Astrocyte of the cerebellum (primary cell): ENCODE results near the gene LRIG3.

Experiments
- DNase-seq: peaks from one replicate; pipeline ENCODE4 v3.0.0-alpha.2; 2011; ENCODE audit warnings: low read depth
- H3K4me3 ChIP-seq: 2 replicates; pipeline ENCODE4 v1.5.1; 2011; ENCODE audit warnings: mild to moderate bottlenecking, low read depth, low read length, moderate library complexity
- in situ Hi-C: cut with HindIII; loops from 2 replicates; pipeline ENCODE4 v1.10.0; 2017; ENCODE audit warnings: low sequenced_read_pairs
- TF ChIP-seq, protein P1 (sequence below): IDR thresholded peaks from 2 replicates; pipeline ENCODE4 v1.5.1; 2012; ENCODE audit warnings: low read length, low read depth, moderate library complexity, mild to moderate bottlenecking; ENCODE audit errors: missing control alignments

Gene LRIG3

DNA sequence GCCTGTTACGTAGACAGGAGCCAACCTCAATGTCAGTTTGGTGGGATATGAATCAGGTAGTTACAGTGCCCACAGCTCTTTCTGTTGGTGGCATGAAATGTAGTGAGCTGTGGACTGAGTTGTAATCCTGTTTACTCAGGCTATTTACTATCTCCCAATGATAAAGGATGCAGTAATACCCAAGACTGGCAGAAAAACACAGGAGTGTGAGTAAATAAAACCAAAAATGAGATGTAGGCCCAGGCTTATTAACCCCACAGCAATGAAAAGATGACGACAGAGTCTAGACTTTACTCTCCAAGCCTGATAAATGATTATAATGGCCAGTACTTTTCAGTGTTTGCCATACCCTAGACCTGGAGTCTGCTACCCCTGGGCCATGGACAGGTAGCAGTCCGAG, 22.8 kb upstream of the LRIG3 start:
- in situ Hi-C loops, result no loop called here

DNA sequence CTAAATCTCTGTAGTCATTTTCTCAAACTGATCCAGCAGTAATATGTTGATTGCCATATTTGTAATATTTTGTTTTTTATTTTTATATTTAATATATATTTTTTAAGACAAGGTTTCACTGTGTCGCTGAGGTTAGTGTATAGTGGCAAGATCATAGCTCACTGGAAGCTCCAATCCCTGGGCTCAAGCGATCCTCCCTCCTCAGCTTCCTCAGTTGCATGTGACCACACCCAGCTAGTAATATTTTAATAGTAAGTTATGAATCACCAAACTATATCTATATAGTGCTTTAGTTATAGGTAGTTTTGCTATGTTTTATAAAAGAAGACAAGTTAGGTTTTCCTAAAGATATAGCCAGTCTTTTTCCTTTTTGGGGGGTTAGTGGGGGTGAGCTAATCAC, 22.0 kb upstream of the LRIG3 start:
- TF ChIP-seq, protein P1, sequence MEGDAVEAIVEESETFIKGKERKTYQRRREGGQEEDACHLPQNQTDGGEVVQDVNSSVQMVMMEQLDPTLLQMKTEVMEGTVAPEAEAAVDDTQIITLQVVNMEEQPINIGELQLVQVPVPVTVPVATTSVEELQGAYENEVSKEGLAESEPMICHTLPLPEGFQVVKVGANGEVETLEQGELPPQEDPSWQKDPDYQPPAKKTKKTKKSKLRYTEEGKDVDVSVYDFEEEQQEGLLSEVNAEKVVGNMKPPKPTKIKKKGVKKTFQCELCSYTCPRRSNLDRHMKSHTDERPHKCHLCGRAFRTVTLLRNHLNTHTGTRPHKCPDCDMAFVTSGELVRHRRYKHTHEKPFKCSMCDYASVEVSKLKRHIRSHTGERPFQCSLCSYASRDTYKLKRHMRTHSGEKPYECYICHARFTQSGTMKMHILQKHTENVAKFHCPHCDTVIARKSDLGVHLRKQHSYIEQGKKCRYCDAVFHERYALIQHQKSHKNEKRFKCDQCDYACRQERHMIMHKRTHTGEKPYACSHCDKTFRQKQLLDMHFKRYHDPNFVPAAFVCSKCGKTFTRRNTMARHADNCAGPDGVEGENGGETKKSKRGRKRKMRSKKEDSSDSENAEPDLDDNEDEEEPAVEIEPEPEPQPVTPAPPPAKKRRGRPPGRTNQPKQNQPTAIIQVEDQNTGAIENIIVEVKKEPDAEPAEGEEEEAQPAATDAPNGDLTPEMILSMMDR, result no peak
- in situ Hi-C loops, result no loop called here
- H3K4me3 ChIP-seq, result no peak overlapping the region
- no peak for DNase-seq

More for the DNA sequence above, 22.8 kb upstream of the LRIG3 start:
- TF ChIP-seq, protein P1, result no peak
- no peak overlapping the region for H3K4me3 ChIP-seq
- DNase-seq, result no peak

DNA sequence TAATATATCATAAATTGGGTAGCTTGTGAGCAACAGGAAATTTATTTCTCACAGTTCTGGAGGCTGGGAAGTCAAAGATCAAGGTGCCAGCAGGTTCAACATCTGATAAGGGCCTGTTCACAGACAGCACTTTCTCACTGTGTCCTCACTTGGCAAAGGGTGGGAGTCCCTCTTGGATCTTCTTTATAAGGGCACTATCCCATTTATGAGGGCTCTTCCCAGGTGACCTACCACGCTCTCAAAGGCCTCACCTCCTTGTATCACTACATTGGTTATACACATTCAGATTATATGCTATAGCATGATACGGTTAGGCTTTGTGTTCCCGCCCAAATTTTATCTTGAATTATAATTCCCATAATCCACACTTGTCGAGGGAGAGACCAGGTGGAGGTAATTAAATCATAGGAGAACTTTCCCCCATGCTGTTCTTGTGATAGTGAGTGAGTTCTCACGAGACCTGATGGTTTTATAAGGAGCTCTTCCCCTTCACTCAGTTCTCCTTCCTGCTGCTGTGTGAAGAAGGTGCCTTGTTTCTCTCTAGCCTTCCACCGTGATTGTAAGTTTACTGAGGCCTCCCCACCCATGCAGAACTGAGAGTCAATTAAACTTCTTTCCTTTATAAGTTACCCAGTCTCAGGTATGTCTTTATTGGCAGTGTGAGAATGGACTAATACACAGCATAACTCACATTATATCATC, 19.2 kb upstream of the LRIG3 start:
- in situ Hi-C loops, result no loop called here
- DNase-seq, result no peak
- TF ChIP-seq, protein P1, result no peak
- no peak overlapping the region for H3K4me3 ChIP-seq

DNA sequence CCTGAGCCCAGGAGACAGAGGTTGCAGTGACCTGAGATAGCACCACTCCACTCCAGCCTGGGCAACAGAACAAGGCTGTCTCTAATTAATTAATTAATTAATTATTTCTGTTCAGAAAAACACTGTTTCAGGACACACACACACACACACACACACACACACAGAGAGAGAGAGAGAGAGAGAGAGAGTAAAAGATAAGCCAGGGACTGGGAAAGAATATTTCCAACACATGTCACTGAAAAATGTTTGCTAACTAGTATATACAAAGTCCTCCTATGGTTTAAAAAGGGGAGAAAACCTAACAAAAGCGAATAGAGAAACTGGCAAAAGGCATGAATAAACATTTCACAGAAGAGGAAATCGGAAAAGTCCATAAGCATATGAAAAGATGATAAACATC, 18.1 kb upstream of the LRIG3 start:
- no peak overlapping the region for H3K4me3 ChIP-seq
- in situ Hi-C loops, result no loop called here
- TF ChIP-seq, protein P1, result no peak
- DNase-seq, result no peak

DNA sequence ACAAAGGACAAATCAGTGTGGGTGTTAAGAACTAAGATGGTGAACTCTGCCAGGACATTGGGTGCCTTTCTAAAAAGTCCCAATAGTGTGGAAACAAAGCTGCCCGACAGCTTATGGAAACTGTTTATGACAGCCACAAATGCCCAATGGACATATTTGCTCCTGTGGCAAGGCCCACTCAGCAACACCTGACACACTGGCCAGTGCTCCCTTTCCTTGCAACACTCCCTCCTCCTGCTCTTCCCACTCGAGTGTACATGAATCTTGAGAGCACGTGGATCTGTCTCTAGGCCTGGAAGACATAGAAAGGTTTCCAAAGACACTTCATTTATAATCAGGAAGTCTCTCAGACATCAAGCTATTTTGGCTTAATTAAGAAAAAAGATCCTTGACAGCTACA, 14.2 kb upstream of the LRIG3 start:
- TF ChIP-seq, protein P1, result no peak
- no peak overlapping the region for H3K4me3 ChIP-seq
- in situ Hi-C loops, result no loop called here
- DNase-seq, result no peak

DNA sequence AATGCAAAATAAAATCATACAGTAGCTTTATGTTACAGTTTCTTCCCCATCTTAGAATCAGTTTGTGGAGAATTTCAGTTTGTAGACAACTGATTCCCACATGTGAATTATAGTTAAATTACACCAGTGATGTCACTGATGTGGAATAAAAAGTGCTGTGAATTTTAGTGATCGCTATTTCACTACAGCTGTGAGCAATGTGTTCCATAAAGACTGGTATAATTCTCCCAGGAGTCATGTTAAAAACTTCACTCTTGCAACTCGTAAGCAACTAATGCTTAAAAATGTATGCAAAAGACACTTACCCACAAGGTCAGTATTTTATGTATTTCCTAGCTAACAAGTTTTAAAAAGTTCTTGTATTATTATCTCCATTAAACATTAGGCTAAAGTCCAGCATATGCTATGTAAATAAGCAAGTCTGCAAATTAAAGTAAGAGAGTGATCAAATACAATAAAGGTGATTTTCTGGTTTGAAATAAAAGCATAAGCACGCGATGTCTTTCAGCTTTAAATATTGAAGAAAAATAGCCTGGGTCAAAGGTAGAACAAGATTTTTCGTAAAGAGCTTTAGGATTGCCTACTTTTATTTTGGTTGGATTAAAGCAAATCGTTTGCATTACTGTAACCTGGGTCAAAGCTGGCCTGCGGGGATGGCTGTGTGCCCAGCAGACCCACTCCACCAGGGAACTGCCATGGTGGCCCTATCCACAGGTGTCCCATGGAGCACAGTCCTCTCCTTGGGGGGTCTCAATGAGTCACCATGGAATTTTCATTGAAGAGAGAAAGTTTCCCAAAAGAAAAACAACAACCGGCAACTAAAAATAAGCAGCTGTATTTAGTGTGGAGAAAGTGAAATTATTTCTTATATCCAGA, 12.7 kb upstream of the LRIG3 start:
- peak; percentile 68 for DNase-seq
- TF ChIP-seq, protein P1, result no peak
- no peak overlapping the region for H3K4me3 ChIP-seq
- in situ Hi-C loops, result no loop called here
